H1 (cell line): ENCODE results near the gene DDB1.

Experiments used
- CBX8 ChIP-seq: fragments of 300-800, 300-1000 bp; sonication (generic); IDR thresholded peaks from 2 replicates; pipeline ENCODE4 v1.7.1; 2016; ENCODE audit warnings: low read depth, low read length, borderline replicate concordance
- CEBPB ChIP-seq: IDR thresholded peaks from 2 replicates; pipeline ENCODE4 v1.6.1; 2012; ENCODE audit warnings: low read depth, low read length
- CREB1 ChIP-seq: IDR thresholded peaks from 2 replicates; pipeline ENCODE4 v1.6.1; 2012; ENCODE audit warnings: inconsistent platforms
- CTCF ChIP-seq, 3 experiments: IDR thresholded peaks; 1 replicate in 2 of 3; 2 replicates in 1 of 3; pipeline versions ENCODE4 v1.5.1 to v1.6.1; 2011; ENCODE audit warnings: low read length in 3 of 3, mild to moderate bottlenecking in 3 of 3, inconsistent platforms in 2 of 3, low read depth in 1 of 3, moderate library complexity in 1 of 3; ENCODE audit not compliant: insufficient read depth in 1 of 3; ENCODE audit errors: control extremely low read depth in 1 of 3
- EZH2 ChIP-seq: fragments of 200-600 bp; sonication (generic); IDR thresholded peaks from 2 replicates; pipeline ENCODE4 v1.7.1; 2012; ENCODE audit warnings: low read depth, mild to moderate bottlenecking, moderate library complexity, low read length, inconsistent platforms; ENCODE audit not compliant: severe bottlenecking
- GTF2F1 ChIP-seq: IDR thresholded peaks from 2 replicates; pipeline ENCODE4 v1.6.1; 2012; ENCODE audit warnings: low read depth, low read length, improper control_type of control experiment, borderline replicate concordance
- JUND ChIP-seq: IDR thresholded peaks from 2 replicates; pipeline ENCODE4 v1.6.1; 2011; ENCODE audit warnings: mild to moderate bottlenecking, improper control_type of control experiment, low read length
- POLR2A ChIP-seq, 2 experiments: IDR thresholded peaks; 1 replicate in 1 of 2; 2 replicates in 1 of 2; pipeline ENCODE4 v1.6.1; 2011; ENCODE audit warnings: low read depth in 2 of 2, low read length in 2 of 2, mild to moderate bottlenecking in 2 of 2; ENCODE audit errors: control extremely low read depth in 1 of 2
- POLR2AphosphoS5 ChIP-seq: IDR thresholded peaks from 2 replicates; pipeline ENCODE4 v1.6.1; 2011; ENCODE audit warnings: low read depth, low read length
- RAD21 ChIP-seq, 2 experiments: IDR thresholded peaks in 1 of 2; conservative IDR thresholded peaks in 1 of 2; 2 replicates each; pipeline ENCODE4 v1.6.1; 2011; ENCODE audit warnings: low read depth in 2 of 2, low read length in 2 of 2, improper control_type of control experiment in 1 of 2, inconsistent platforms in 1 of 2, mild to moderate bottlenecking in 1 of 2, moderate library complexity in 1 of 2

DNA sequence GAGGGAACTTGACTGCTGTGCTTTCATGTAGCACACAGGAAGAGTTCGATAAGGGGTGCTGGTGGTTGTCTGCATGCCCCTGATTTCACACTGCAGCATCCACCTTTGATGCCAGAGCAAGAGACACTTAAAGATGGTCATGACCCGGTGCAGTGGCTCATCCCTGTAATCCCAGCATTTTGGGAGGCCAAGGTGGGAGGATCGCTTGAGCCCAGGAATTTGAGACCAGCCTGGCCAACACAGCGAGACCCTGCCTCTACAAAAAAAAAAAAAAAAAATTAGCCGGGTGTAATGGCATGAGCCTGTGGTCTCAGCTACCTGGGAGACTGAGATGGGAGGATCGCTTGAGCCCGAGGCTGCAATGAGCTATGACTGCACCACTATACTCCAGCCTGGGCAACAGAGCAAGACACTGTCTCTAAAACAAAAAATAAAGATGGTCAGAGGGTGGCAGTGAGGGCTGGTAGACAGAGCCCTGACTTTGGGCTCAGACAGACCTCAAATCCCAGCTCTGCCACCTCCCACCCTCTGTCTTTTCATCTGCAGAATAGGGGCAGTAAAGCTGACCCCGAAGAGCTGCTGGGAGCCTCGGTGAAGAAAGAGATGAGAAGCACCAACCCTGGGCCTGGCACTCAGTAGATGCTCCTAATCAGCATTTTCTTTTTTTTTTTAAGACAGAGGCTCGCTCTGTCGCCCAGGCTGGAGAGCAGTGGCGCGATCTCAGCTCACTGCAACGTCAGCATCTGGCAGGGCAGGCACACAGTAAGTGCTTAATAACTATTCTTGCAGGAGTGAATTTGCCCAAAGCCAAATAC is 55.5 kb downstream of the DDB1 start:
- no peak for TF ChIP-seq CEBPB
- no peak for TF ChIP-seq GTF2F1
- no peak for TF ChIP-seq EZH2
- TF ChIP-seq JUND = no peak
- no peak for TF ChIP-seq CBX8
- no peak for TF ChIP-seq POLR2A (IDR thresholded peaks at IDR 0.05; ENCODE audit: control extremely low read depth in 1 of 2, low read depth in 2 of 2, low read length in 2 of 2)
- no peak for TF ChIP-seq POLR2AphosphoS5
- no peak for TF ChIP-seq CTCF (IDR thresholded peaks at IDR 0.05; ENCODE audit: control extremely low read depth in 1 of 3, insufficient read depth in 1 of 3, low read depth in 1 of 3, low read length in 3 of 3)
- TF ChIP-seq CREB1 = no peak
- TF ChIP-seq RAD21 (IDR thresholded peaks at IDR 0.05 in 1 of 2, conservative IDR thresholded peaks at IDR 0.05 in 1 of 2; ENCODE audit: low read depth in 2 of 2, low read length in 2 of 2) = no peak
